Measurements from ENCODE around the gene STAT3.
A peak's percentile ranks its signal among the peaks of the same experiment; 100 is the strongest.
"Not testable (repeated sequence)": the region's sequence is repeated elsewhere in the genome, so short reads cannot be mapped to it uniquely, and the experiment has no call there.

STAT3 gene

DNA sequence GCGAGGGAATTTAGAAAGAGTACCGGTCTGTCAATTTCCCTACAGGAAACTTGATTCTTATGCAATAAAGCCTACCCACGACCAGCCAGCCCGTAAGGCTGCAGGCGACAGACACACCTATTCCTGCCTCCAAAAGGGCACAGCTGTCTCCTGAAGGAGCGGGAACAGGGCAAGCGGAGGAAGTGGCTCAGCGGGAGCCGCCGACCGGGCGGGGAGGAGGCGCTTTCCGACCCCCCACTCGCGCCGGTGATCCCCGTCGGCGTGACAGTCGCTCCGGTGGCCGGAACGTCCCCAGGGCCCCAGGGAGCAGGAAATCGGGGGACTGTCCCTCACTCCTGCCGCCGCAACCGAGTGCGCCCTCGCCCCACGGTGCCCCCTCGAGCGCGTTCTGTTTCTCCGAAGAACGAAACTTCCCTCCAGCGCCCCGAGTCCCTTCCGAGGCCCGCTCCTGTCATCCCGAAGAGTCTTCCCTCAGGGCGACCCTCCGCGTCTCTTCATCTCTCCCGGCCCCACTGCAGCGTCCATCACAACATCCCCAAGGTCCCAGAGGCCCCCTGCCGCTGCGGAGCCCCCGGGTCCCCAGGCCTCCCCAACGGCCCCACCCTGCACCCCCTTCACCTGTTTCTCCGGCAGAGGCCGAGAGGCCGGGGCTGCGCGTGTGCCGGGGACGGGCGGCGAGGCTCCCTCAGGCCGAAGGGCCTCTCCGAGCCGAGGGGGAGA is 421 bp downstream of the STAT3 start:
- DNase-seq (ENCODE audit: insufficient read length, low spot score) = no peak
- no peak for FAIRE-seq

DNA sequence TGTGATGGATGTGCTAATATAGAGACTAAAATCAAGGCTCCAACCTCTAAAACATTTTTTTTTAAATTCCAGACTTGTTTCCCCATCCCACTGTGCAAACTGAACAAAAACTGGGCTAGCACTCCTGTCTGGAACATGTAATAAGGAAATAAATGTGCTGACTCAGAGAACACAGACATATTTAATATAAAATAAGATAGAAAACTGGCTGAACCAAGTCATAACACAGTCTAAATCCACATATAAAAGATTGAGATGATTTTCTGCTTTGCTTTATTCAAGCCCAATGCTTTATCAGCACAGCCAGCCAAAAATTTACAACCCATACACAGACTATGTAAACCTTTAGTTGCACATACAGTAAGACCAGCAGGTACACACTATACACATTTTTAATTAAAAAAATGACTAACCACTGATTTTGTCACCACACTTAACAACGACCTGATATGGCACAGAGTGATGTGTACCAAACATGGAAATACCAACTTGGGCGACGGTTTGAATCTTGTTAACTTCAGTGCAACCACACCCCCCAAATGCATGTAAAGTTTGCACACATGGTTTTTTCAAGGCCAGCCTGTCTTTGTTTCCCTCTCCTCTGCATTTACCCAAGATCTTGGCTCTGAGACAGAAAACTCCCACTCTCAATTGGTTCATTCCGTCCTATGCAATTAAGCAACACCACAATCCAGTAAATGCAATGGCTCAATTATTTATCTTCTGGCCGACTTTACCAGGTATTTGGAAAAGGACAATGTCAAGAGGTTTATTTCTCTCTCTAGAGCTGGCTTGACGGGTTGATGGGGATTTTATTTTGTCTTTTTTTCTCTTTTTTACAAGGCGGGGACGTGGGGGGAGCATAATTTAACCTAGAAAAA is 1.2 kb downstream of the STAT3 start:
- DNase-seq (ENCODE audit: insufficient read length, low spot score) = no peak
- FAIRE-seq = no peak

- FAIRE-seq (no peak), DNase-seq (ENCODE audit: insufficient read length, low spot score) (no peak)
Observed at GRCh38 chr17:42381898-42382297, 6.3 kb downstream of the STAT3 start.

DNA sequence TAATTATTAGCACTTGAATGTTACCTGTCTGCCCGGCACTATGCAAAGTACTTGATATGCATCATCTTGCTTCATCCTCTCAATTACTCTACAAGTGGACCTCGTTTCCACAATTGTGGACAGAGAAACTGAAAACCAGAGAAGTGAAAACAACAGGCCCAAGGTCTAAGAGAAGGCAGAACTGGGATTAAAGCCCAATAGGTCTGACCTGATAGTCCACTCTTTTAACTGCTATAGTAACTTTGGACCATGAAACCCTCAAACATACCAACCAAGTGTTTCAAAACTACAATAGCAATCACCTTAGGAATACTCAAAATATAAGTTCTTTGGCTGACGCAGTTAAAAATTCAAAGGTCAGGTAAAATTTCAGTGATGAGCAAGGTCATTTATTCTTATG is 7.3 kb downstream of the STAT3 start:
- DNase-seq (ENCODE audit: insufficient read length, low spot score) (no peak), FAIRE-seq (no peak)

DNA sequence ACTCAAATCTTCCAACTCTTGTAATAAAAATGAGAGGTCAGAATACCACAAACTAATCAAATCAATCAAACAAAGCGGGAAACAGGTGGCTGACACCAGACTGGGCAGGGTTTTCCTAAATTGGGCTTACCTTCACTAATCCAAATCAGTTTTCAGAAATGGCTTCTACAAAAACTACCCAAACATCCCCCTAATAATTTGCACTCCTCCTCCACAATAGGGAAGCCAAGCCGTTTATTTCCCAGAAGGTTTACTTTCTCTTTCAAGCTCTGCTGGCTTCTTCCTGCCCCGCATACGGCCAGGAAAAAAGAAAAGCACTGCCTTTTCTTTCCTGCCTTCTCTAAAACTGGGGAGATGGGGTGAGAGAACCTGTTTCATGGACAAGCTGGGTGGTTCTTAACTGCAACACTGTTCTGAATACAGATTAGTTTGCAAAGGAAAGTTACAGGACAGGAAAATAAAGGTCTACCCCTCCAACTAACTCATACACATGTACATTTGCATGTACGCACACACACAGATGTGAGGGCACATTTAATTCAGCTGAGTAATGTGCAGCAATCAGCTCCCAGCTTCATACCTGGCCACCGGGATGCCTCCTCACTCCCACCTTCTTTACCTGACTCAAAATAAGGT is 9.2 kb downstream of the STAT3 start:
- no peak for DNase-seq (ENCODE audit: insufficient read length, low spot score)
- FAIRE-seq = peak; percentile 91

DNA sequence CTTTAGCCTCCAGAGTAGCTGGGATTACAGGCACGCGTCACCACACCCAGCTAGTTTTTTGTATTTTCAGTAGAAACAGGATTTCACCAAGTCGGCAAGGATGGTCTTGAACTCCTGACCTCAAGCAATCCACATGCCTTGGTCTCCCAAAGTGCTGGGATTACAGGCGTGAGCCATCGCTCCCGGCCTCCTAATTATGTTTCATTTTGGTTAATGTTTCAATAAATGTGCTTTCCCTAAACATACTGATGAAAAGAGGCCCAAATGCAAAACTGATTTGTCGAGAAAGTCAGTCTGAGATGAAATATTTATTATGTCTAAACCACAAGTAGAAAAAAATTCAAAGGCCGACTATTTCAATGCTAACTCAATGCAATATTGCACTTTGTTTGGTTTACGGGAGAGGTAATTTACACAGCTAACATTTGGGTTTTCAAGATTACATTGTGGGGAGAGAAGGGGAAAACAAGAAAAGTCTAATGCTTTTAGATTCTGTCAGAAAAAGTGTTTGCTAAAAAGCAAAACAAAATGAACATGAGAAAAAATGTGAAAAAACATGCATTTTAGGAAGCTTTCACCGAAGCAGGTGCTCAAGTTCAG is 9.8 kb downstream of the STAT3 start:
- no peak for FAIRE-seq
- DNase-seq (ENCODE audit: insufficient read length, low spot score) = no peak

DNA sequence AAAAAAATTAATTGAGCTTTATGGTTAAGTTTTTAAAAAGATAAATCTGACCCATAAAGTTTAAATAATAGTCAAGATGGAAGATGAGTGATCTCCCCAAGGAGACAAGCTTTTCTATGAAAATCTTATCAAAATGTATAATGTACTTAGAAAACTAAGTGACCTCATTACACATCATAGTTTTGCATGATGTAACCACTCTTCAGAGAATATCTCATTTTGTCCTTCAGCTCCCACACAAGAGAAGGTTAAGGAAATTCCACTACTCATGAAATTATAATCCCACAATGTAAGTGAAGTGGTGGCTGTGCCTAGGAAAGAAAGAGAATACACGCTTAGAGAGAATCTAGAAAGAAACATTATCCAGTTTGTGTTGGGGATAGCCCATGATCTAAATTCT is 14.3 kb downstream of the STAT3 start:
- DNase-seq (ENCODE audit: insufficient read length, low spot score) (no peak), FAIRE-seq (no peak)

DNA sequence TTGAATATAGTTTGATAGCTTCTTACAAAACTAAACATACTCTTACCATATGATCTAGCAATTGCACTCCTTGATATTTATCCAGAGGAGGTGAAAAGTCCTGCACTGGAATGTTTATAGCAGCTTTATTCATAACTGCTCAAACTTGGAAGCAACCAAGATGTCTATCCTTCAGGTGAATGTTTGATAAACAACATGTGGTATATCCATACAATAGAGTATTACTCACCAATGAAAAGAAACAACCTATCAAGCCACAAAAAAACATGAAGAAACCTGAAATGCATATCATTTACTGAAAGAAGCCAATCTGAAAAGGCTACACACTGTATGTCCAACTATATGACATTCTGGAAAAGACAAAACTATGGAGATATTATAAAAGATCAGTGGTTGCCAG is 16.1 kb downstream of the STAT3 start:
- DNase-seq (ENCODE audit: insufficient read length, low spot score) = no peak
- no peak for FAIRE-seq

DNA sequence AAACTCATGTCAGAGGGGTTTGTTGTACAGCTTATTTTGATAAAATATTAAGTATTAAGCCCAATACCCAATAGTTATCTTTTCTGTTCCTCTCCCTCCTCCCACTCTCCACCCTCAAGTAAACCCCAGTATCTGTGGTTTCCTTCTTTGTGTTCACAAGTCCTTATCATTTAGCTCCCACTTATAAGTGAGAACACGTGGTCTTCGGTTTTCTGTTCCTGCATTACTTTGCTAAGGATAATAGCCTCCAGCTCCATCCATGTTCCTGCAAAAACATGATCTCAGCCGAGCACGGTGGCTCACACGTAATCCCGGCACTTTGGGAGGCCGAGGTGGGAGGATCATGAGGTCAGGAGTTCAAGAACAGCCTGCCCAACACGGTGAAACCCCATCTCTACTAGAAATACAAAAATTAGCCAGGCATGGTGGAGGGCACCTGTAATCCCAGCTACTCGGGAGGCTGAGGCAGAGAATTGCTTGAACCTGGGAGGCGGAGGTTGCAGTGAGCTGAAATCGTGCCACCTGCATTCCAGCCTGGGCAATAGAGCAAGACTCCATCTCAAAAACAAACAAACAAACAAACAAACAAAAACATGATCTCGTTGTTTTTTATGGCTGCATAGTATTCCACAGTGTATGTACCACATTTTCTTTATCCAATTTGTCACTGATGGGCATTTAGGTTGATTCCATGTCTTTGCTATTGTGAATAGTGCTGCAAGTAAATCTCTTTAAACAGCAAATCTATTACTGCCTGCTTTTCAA is 19.3 kb downstream of the STAT3 start:
- FAIRE-seq; DNase-seq (ENCODE audit: insufficient read length, low spot score): not testable (repeated sequence)

- not testable (repeated sequence) for DNase-seq (ENCODE audit: insufficient read length, low spot score); FAIRE-seq
Observed at GRCh38 chr17:42368310-42368709, 19.9 kb downstream of the STAT3 start.

DNA sequence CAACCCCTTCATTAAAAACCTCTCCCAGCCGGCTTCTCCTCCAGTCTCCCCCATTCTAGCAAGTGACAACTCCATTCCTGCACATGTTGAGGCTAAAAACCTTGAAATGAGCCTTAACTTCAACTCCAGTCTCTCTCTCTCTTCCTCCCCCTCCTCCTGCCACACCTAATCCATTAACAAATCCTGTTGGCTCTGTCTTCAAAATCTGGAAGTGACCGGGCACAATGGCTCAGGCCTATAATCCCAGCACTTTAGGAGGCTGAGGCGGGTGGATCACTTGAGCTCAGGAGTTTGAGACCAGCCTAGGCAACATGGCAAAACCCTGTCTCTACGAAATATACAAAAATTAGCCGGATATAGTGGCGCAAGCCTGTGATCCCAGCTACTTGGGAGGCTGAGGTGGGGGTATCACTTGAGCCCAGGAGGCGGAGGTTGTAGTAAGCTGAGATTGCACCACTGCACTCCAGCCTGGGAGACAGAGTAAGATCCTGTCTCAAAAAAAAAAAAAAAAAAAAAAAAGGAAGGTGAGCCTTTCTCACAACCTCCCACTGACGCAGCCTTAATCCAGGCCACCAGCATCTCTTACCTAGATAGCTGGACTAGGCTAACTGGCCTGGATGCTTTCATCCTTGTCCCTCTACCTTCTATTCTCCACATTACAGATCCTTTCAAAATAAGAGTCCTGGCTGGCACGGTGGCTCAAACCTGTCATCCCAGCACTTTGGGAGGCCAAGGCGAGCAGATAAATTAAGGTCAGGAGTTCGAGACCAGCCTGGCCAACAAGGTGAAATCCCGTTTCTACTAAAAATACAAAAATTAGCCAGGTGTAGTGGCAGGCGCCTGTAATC is 21.8 kb downstream of the STAT3 start:
- FAIRE-seq; DNase-seq (ENCODE audit: insufficient read length, low spot score): not testable (repeated sequence)

DNA sequence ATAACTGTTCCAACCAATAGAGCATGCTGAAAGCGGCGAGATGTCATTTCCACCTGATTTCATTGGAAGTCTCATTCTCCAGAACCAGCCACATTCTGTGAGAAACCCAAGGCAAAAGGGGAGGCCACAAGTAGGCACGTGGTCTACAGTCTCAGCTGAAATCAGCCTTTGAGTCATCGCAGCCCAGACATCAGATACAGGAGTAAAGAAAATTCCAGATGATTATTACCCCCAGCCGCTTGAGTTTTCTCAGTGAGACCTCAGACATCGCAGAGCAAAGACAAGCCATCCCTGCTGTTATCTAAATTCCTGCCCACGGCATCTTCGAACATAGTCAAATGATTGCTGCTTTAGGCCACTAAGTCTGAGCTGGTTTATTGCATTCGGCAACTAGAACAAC is 23.1 kb downstream of the STAT3 start:
- DNase-seq (ENCODE audit: insufficient read length, low spot score) (no peak), FAIRE-seq (no peak)

- DNase-seq (ENCODE audit: insufficient read length, low spot score) (no peak), FAIRE-seq (no peak)
Observed at GRCh38 chr17:42363767-42364585, 24.3 kb downstream of the STAT3 start.

DNA sequence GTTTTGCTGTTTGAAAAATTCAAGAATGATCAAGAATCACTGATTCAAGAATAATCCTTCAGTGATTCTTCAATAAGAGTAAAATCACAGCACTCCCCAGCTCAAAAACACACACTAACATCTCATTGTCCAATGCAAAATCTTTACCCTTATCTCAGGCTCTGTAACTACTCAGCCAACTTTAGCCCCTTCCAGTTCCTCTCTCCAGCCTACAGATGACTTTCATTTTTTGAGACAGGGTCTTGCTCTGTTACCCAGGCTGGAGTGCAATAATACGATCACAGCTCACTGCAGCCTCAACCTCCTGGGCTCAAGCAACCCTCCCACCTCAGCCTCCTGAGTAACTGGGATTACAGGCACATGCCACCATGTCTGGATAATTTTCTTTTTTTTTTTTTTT is 25.0 kb downstream of the STAT3 start:
- FAIRE-seq = peak; percentile 51
- no peak for DNase-seq (ENCODE audit: insufficient read length, low spot score)

GRCh38 chr17:42362245-42362961 is 25.8 kb downstream of the STAT3 start:
- DNase-seq (ENCODE audit: insufficient read length, low spot score) (no peak), FAIRE-seq (no peak)

- DNase-seq (ENCODE audit: insufficient read length, low spot score) (no peak), FAIRE-seq (no peak)
Observed at GRCh38 chr17:42361781-42362186, 26.5 kb downstream of the STAT3 start.

DNA sequence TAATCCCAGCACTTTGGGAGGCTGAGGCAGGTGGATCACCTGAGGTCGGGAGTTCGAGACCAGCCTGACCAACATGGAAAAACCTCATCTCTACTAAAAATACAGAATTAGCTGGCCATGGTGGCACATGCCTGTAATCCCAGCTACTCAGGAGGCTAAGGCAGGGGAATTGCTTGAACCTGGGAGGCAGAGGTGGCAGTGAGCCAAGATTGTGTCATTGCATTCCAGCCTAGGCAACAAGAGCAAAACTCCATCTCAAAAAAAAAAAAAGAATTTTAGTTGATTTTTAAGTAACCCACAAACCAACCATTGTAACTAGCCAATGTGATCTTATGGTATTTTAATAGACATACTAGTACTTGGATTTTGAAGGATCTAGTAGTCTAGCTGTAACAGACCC is 27.9 kb downstream of the STAT3 start:
- not testable (repeated sequence) for DNase-seq (ENCODE audit: insufficient read length, low spot score); FAIRE-seq

DNA sequence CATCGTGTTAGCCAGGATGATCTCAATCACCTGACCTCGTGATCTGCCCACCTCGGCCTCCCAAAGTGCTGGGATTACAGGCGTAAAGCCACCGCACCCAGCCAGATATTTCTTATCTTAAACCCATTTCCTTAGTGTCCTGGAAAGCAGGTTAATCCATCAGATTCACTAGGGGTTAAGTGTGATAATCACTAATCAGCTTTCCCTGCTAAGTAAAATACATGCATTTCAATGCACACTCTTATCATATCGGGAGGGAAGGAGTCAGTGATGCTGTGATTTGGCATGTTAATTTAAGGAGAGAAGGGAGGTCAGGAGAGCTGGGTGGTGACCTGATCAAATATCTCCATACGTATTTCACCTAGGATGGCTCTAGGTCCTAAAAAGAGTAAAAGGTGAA is 29.1 kb downstream of the STAT3 start:
- DNase-seq (ENCODE audit: insufficient read length, low spot score) = no peak
- FAIRE-seq = no peak

All from GM19239 (cell line).